Right lobe of liver (tissue), 4 donors: ENCODE results near the gene SPTA1.

Experiments
- POLR2A ChIP-seq: fragments of 450-650 bp; IDR thresholded peaks from one replicate; pipeline ENCODE4 v1.6.1; 2017; ENCODE audit warnings: antibody characterized with exemption, mild to moderate bottlenecking
- TF ChIP-seq, protein P1 (sequence below), 4 donors: fragments of 200-600 bp in 3 of 4; fragments of 450-650 bp in 1 of 4; IDR thresholded peaks; one replicate each; pipeline versions ENCODE4 v1.5.1 to v1.8.0; 2016 to 2022; ENCODE audit warnings: antibody characterized with exemption in 4 of 4, mild to moderate bottlenecking in 2 of 4
- donor health status: DM: no; HTN: no; CAD: no.
- donor health status: DM: no; HTN: no; CAD: no.
- donor health status: DM: no; HTN: yes; CAD: no.

DNA sequence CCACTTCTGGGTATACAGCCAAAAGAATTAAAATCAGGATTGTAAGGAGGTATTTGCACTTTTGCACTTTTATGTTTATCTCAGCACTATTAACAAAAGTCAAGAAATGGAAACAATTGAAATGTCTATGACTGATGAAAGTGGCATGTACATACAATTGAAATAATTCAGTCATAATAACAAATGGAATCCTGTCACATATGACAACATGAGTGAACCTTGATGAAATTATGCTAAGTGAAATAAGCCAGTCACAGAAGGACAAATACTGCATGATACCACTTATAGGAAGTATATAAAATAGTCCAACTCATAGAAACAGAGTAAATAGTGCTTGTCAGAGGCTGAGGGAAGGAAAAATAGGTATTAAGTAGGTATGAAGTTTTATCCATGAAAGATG, 3.4 kb upstream of the SPTA1 start:
- TF ChIP-seq, protein P1, sequence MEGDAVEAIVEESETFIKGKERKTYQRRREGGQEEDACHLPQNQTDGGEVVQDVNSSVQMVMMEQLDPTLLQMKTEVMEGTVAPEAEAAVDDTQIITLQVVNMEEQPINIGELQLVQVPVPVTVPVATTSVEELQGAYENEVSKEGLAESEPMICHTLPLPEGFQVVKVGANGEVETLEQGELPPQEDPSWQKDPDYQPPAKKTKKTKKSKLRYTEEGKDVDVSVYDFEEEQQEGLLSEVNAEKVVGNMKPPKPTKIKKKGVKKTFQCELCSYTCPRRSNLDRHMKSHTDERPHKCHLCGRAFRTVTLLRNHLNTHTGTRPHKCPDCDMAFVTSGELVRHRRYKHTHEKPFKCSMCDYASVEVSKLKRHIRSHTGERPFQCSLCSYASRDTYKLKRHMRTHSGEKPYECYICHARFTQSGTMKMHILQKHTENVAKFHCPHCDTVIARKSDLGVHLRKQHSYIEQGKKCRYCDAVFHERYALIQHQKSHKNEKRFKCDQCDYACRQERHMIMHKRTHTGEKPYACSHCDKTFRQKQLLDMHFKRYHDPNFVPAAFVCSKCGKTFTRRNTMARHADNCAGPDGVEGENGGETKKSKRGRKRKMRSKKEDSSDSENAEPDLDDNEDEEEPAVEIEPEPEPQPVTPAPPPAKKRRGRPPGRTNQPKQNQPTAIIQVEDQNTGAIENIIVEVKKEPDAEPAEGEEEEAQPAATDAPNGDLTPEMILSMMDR (IDR thresholded peaks at IDR 0.05): no peak
- no peak for TF ChIP-seq POLR2A
